GM15510 (cell line): Measurements from ENCODE around the gene PRR9.

Experiments used
- POLR2A ChIP-seq: IDR thresholded peaks from 3 replicates; pipeline ENCODE4 v1.6.1; 2011; ENCODE audit warnings: borderline replicate concordance; ENCODE audit not compliant: insufficient read length; ENCODE audit errors: extremely low read depth

PRR9 gene

GRCh38 chr1:153217212-153217611 is at the start of gene PRR9:
PRR9 (plus strand) TSS chr1:153217584; CDS start chr1:153218145, 561 bp downstream.
- no peak for TF ChIP-seq POLR2A

GRCh38 chr1:153168686-153169085 is 48.7 kb upstream of the PRR9 start:
- no peak for TF ChIP-seq POLR2A

- no peak for TF ChIP-seq POLR2A
These were observed 42.8 kb upstream of the PRR9 start for GRCh38 chr1:153174624-153175023.

- TF ChIP-seq POLR2A: no peak
These were observed 38.5 kb upstream of the PRR9 start for GRCh38 chr1:153178922-153179321.

- TF ChIP-seq POLR2A: no peak
These were observed 36.8 kb upstream of the PRR9 start for GRCh38 chr1:153180556-153180955.

GRCh38 chr1:153190373-153190772 is 27.0 kb upstream of the PRR9 start:
- no peak for TF ChIP-seq POLR2A

GRCh38 chr1:153192697-153193096 is 24.7 kb upstream of the PRR9 start:
- no peak for TF ChIP-seq POLR2A

- TF ChIP-seq POLR2A: no peak
These were observed 22.9 kb upstream of the PRR9 start for GRCh38 chr1:153194331-153195050.

- no peak for TF ChIP-seq POLR2A
These were observed 22.2 kb upstream of the PRR9 start for GRCh38 chr1:153195216-153195615.

GRCh38 chr1:153202006-153202405 is 15.4 kb upstream of the PRR9 start:
- TF ChIP-seq POLR2A: no peak

- no peak for TF ChIP-seq POLR2A
These were observed 14.3 kb upstream of the PRR9 start, which contains the start of gene LELP1 for GRCh38 chr1:153203130-153203529. LELP1 (plus strand) TSS chr1:153203430; CDS start chr1:153204708, 1,278 bp downstream.

- no peak for TF ChIP-seq POLR2A
These were observed 10.8 kb upstream of the PRR9 start for GRCh38 chr1:153206631-153207030.

- no peak for TF ChIP-seq POLR2A
These were observed 7.2 kb upstream of the PRR9 start for GRCh38 chr1:153210206-153210605.

GRCh38 chr1:153212201-153212600 is 5.2 kb upstream of the PRR9 start:
- no peak for TF ChIP-seq POLR2A

- TF ChIP-seq POLR2A: no peak
These were observed 3.9 kb upstream of the PRR9 start for GRCh38 chr1:153213519-153213918.

GRCh38 chr1:153217744-153218416 is 496 bp downstream of the PRR9 start:
- no peak for TF ChIP-seq POLR2A
